ENCODE data around the gene MTHFD2.
A peak's percentile ranks its signal among the peaks of the same experiment; 100 is the strongest.
"Not testable (repeated sequence)": the region's sequence is repeated elsewhere in the genome, so short reads cannot be mapped to it uniquely, and the experiment has no call there.

Gene MTHFD2

GRCh38 chr2:74204436-74204835 is 6.0 kb downstream of the MTHFD2 start:
- H3K27ac ChIP-seq = no peak overlapping the region
- TF ChIP-seq CTCF (IDR thresholded peaks at IDR 0.05) = no peak
- peaks cover under 1% of the 10 kb centered on the region for H3K36me3 ChIP-seq
- no peaks in the 10 kb centered on the region for H3K9me3 ChIP-seq
- H3K27me3 ChIP-seq = no peaks in the 10 kb centered on the region
- no peak overlapping the region for H3K4me3 ChIP-seq (ENCODE audit: low read depth in 1 of 2, low read length in 1 of 2)
- H3K4me1 ChIP-seq (ENCODE audit: control insufficient read depth in 1 of 2, insufficient read depth in 1 of 2, low read depth in 1 of 2, low read length in 1 of 2) = peaks cover 25 to 27% of the 10 kb centered on the region in 2 experiments

GRCh38 chr2:74205113-74205512 is 6.7 kb downstream of the MTHFD2 start:
- peaks cover 6% of the 10 kb centered on the region for H3K36me3 ChIP-seq
- H3K4me3 ChIP-seq (ENCODE audit: low read depth in 1 of 2, low read length in 1 of 2) = no peak overlapping the region
- H3K9me3 ChIP-seq = no peaks in the 10 kb centered on the region
- H3K27ac ChIP-seq = peak overlapping the region; percentile 62
- peaks cover 18 to 20% of the 10 kb centered on the region in 2 experiments for H3K4me1 ChIP-seq (ENCODE audit: control insufficient read depth in 1 of 2, insufficient read depth in 1 of 2, low read depth in 1 of 2, low read length in 1 of 2)
- no peaks in the 10 kb centered on the region for H3K27me3 ChIP-seq
- TF ChIP-seq CTCF (IDR thresholded peaks at IDR 0.05) = no peak

- H3K9me3 ChIP-seq = no peaks in the 10 kb centered on the region
- no peaks in the 10 kb centered on the region for H3K27me3 ChIP-seq
- peaks cover 17 to 18% of the 10 kb centered on the region in 2 experiments for H3K4me1 ChIP-seq (ENCODE audit: control insufficient read depth in 1 of 2, insufficient read depth in 1 of 2, low read depth in 1 of 2, low read length in 1 of 2)
- TF ChIP-seq CTCF (IDR thresholded peaks at IDR 0.05) = no peak
- no peak overlapping the region for H3K4me3 ChIP-seq (ENCODE audit: low read depth in 1 of 2, low read length in 1 of 2)
- peaks cover 6% of the 10 kb centered on the region for H3K36me3 ChIP-seq
- peak overlapping the region; percentile 62 for H3K27ac ChIP-seq
Observed at GRCh38 chr2:74205596-74205995, 7.2 kb downstream of the MTHFD2 start.

GRCh38 chr2:74206180-74206688 is 7.8 kb downstream of the MTHFD2 start:
- peaks cover 17 to 18% of the 10 kb centered on the region in 2 experiments for H3K4me1 ChIP-seq (ENCODE audit: control insufficient read depth in 1 of 2, insufficient read depth in 1 of 2, low read depth in 1 of 2, low read length in 1 of 2)
- no peaks in the 10 kb centered on the region for H3K27me3 ChIP-seq
- H3K9me3 ChIP-seq = no peaks in the 10 kb centered on the region
- peaks cover 11% of the 10 kb centered on the region for H3K36me3 ChIP-seq
- H3K27ac ChIP-seq = peak overlapping the region; percentile 62
- peak overlapping the region in 1 of 2 experiments; percentile 1 for H3K4me3 ChIP-seq (ENCODE audit: low read depth in 1 of 2, low read length in 1 of 2)
- TF ChIP-seq CTCF (IDR thresholded peaks at IDR 0.05) = no peak

- Histone ChIP-seq H3K4me1 (ENCODE audit: control insufficient read depth in 1 of 2, insufficient read depth in 1 of 2, low read depth in 1 of 2, low read length in 1 of 2) (no peaks in the 10 kb centered on the region), H3K4me3 (ENCODE audit: low read depth in 1 of 2, low read length in 1 of 2) (no peak overlapping the region), H3K9me3 (no peaks in the 10 kb centered on the region), H3K27me3 (no peaks in the 10 kb centered on the region), H3K27ac (no peak overlapping the region), H3K36me3 (peaks cover 23% of the 10 kb centered on the region)
- TF ChIP-seq CTCF (IDR thresholded peaks at IDR 0.05) = no peak
Observed at GRCh38 chr2:74212702-74213410, 14.4 kb downstream of the MTHFD2 start.

- H3K36me3 ChIP-seq = peaks cover 21% of the 10 kb centered on the region
Observed at GRCh38 chr2:74215771-74216170, 17.4 kb downstream of the MTHFD2 start.

More at GRCh38 chr2:74215771-74216170, 17.4 kb downstream of the MTHFD2 start:
- not testable (repeated sequence) for H3K27me3 ChIP-seq; H3K4me3 ChIP-seq (ENCODE audit: low read depth in 1 of 2, low read length in 1 of 2); H3K27ac ChIP-seq; H3K9me3 ChIP-seq; H3K4me1 ChIP-seq (ENCODE audit: control insufficient read depth in 1 of 2, insufficient read depth in 1 of 2, low read depth in 1 of 2, low read length in 1 of 2)
